OCI-LY3 (cell line): ENCODE results near the gene ASMTL.

Source experiments
- CTCF ChIP-seq: fragments of 200-600, 300-600 bp; sonication (generic); IDR thresholded peaks from 2 replicates; pipeline ENCODE4 v1.5.1; 2014; ENCODE audit warnings: antibody characterized with exemption, low read length, low read depth
- EZH2phosphoT487 ChIP-seq: fragments of 200-600 bp; shearing (Covaris generic); IDR thresholded peaks from 2 replicates; pipeline ENCODE4 v1.6.1; 2018; ENCODE audit warnings: antibody characterized with exemption, mixed run types, low read depth

GRCh38 chrX:1417921-1418771 is 34.6 kb downstream of the ASMTL start:
- no peak for TF ChIP-seq CTCF
- no peak for TF ChIP-seq EZH2phosphoT487
